HEK293T (cell line): ENCODE data around the gene RRBP1.

Experiments used
- CTCF ChIA-PET: fragments of 350-600 bp; formaldehyde crosslinking; extraction: SDS; loops from one replicate; lab custom pipeline; 2021; ENCODE audit warnings: antibody characterized with exemption, inconsistent platforms; lab: Yijun Ruan, JAX
- POLR2A ChIA-PET: fragments of 350-600 bp; formaldehyde crosslinking; extraction: SDS; loops from one replicate; lab custom pipeline; 2020; ENCODE audit warnings: antibody characterized with exemption, inconsistent platforms; lab: Yijun Ruan, JAX
- DNase-seq: peaks from one replicate; pipeline ENCODE4 v3.0.0; 2012; ENCODE audit warnings: mixed read lengths; ENCODE audit errors: extremely low spot score
- ARNT ChIP-seq: fragments of 450-650 bp; IDR thresholded peaks from 2 replicates; pipeline ENCODE4 v1.6.1; 2017; ENCODE audit warnings: mild to moderate bottlenecking
- BHLHE40 ChIP-seq: fragments of 450-650 bp; IDR thresholded peaks from 2 replicates; pipeline ENCODE4 v1.6.1; 2016; ENCODE audit warnings: mild to moderate bottlenecking, moderate library complexity, borderline replicate concordance
- CTBP1 ChIP-seq: fragments of 450-650 bp; IDR thresholded peaks from 2 replicates; pipeline ENCODE4 v1.6.1; 2016; ENCODE audit warnings: borderline replicate concordance
- ELF4 ChIP-seq: fragments of 450-650 bp; IDR thresholded peaks from 2 replicates; pipeline ENCODE4 v1.6.1; 2017; ENCODE audit warnings: antibody characterized with exemption
- FOXA1 ChIP-seq: fragments of 450-650 bp; IDR thresholded peaks from 2 replicates; pipeline ENCODE4 v1.6.1; 2016; ENCODE audit warnings: mild to moderate bottlenecking
- FOXK2 ChIP-seq: fragments of 450-650 bp; IDR thresholded peaks from 2 replicates; pipeline ENCODE4 v1.6.1; 2016; ENCODE audit warnings: mild to moderate bottlenecking
- FOXM1 ChIP-seq: fragments of 450-650 bp; IDR thresholded peaks from 2 replicates; pipeline ENCODE4 v1.6.1; 2017; ENCODE audit warnings: mild to moderate bottlenecking, borderline replicate concordance
- HDGF ChIP-seq: fragments of 450-650 bp; IDR thresholded peaks from 2 replicates; pipeline ENCODE4 v1.6.1; 2017; ENCODE audit warnings: antibody characterized with exemption, borderline replicate concordance
- L3MBTL2 ChIP-seq: fragments of 450-650 bp; conservative IDR thresholded peaks from 2 replicates; pipeline ENCODE4 v1.6.1; 2016; ENCODE audit warnings: mild to moderate bottlenecking
- LEF1 ChIP-seq: fragments of 450-650 bp; IDR thresholded peaks from 2 replicates; pipeline ENCODE4 v1.6.1; 2017; ENCODE audit warnings: mild to moderate bottlenecking, borderline replicate concordance
- NFRKB ChIP-seq: fragments of 450-650 bp; IDR thresholded peaks from 2 replicates; pipeline ENCODE4 v1.6.1; 2016; ENCODE audit warnings: mild to moderate bottlenecking, moderate library complexity
- SP1 ChIP-seq: fragments of 450-650 bp; IDR thresholded peaks from 2 replicates; pipeline ENCODE4 v1.6.1; 2017
- SUZ12 ChIP-seq: fragments of 450-650 bp; IDR thresholded peaks from 2 replicates; pipeline ENCODE4 v1.6.1; 2016; ENCODE audit warnings: mild to moderate bottlenecking
- TARDBP ChIP-seq: fragments of 450-650 bp; IDR thresholded peaks from 2 replicates; pipeline ENCODE4 v1.6.1; 2016
- ZNF384 ChIP-seq: fragments of 450-650 bp; IDR thresholded peaks from 2 replicates; pipeline ENCODE4 v1.6.1; 2016
- TF ChIP-seq, protein P1 (sequence below): fragments of 450-650 bp; IDR thresholded peaks from 2 replicates; pipeline ENCODE4 v1.6.1; 2016

RRBP1 gene

DNA sequence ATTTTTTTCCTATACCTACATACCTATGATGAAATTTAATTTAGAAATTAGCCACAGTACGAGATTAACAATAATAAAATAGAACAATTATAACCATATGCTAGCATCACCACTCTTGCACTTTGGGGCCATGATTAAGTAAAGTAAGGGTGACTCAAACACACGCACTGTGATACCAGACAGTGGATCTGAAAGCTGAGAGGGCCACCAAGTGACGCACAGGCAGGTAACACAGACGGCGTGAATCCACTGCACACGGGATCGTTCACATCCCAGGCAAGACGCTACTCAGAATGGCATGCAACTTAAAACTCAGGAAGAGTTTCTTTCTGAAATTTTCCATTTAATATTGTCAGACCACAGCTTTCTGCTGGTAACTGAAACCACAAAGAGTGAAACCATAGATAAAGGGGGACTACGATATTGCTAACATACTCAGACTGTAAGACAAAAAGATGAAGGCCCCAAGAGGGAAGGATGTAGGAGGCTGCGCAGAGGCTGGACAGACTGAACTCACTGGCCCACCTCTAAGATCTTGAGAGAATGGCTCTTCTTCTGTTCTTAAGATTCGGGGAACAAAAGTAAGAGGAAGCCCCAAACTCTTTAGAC is 17.9 kb downstream of the RRBP1 start:
- ChIA-PET POLR2A (no interaction called here), CTCF (interaction anchor here (0.8 kb wide), 1 partner anchor 18 kb away, joined by 3 read pairs; the partner anchor contains the start of gene RRBP1)
- TF ChIP-seq HDGF (no peak), CTBP1 (no peak), ELF4 (no peak), NFRKB (no peak), FOXK2 (no peak), ZNF384 (no peak), FOXA1 (no peak), FOXM1 (no peak), SP1 (no peak), SUZ12 (no peak), ARNT (no peak)
- TF ChIP-seq, protein P1, sequence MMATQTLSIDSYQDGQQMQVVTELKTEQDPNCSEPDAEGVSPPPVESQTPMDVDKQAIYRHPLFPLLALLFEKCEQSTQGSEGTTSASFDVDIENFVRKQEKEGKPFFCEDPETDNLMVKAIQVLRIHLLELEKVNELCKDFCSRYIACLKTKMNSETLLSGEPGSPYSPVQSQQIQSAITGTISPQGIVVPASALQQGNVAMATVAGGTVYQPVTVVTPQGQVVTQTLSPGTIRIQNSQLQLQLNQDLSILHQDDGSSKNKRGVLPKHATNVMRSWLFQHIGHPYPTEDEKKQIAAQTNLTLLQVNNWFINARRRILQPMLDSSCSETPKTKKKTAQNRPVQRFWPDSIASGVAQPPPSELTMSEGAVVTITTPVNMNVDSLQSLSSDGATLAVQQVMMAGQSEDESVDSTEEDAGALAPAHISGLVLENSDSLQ = no peak
- DNase-seq = no peak

DNA sequence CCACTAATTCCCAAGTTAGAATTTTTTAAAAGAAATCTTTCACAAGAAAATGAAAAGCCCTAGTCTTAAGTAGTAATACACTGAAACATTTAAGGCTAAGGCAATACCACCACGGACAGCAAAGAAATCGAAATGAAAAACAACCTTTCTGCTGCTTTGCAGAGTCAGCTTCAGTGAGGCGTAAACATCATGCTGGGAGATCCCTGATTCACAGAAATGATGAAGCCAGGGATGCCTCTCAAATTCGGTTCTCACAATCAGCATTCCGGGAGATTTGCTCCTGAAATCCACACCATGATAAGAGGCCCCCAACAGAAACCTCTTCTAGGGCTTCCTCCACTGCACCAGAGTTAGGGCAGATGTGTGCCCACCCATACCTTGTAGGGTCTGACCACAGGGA is 18.6 kb downstream of the RRBP1 start:
- no peak for TF ChIP-seq HDGF
- no peak for TF ChIP-seq CTBP1
- no peak for TF ChIP-seq L3MBTL2
- TF ChIP-seq TARDBP = no peak
- TF ChIP-seq SP1 = no peak
- no peak for TF ChIP-seq ELF4
- no peak for TF ChIP-seq FOXA1
- TF ChIP-seq FOXM1 = no peak
- no peak for TF ChIP-seq ARNT
- no peak for TF ChIP-seq LEF1
- TF ChIP-seq NFRKB = no peak
- TF ChIP-seq, protein P1 = no peak
- no peak for TF ChIP-seq BHLHE40
- no peak for TF ChIP-seq ZNF384
- no peak for TF ChIP-seq FOXK2
- no peak for TF ChIP-seq SUZ12
- ChIA-PET POLR2A (no interaction called here), CTCF (no interaction called here)
- DNase-seq = no peak

DNA sequence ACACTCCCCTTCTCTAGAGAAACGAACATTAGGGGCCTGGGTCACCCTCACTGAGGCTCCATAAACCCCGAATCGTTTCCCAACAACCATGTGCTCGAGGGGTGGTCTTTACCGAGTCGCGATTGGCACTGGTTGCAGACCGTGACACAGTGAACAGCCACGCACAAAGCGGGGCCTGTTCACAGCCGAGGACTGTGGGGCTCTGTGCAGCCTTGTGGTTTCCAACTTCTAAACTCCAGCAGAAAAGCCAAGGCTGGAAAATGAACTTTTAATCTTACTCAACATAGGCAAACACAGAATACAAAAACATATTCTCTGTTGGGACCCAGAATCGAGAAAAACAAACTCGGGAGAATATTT is 19.0 kb downstream of the RRBP1 start:
- POLR2A ChIA-PET = no interaction called here
- CTCF ChIA-PET = no interaction called here
- TF ChIP-seq FOXK2 = no peak
- no peak for DNase-seq

DNA sequence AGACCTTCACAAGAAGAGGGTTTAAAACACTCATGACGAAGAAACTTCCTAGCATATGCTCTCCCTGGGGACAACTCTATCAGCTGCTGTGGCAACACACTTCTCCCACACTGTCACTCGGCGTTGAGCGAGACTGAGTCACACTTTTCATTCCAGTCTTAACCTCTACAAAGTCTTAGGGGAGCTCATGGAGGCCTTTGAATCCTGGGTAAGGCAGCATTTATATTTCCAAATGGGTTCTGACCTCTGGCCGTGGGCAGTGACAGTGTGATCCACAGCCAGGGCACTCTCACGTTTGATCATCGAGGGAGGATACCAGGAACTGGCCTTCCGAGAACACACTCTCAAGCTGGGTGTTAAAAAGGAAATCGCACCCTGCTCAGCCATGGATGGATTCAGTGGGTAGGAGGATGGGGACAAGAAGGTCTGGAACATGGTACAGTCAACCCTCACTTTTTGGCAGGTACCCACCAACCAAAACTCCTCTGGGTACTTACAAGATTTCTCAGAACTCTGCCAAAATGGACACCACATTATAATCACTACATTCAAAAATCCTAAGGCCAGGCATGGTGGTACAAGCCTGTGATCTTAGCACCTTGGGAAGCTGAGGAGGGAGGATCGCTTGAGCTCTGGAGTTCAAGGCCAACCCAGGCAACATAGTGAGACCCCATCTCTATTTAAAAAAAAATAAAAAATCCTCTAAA is 19.6 kb downstream of the RRBP1 start:
- DNase-seq = no peak
- POLR2A ChIA-PET = no interaction called here
- TF ChIP-seq SUZ12 (no peak), SP1 (no peak), BHLHE40 (no peak), ELF4 (no peak), LEF1 (no peak)
- TF ChIP-seq, protein P1 = no peak
- CTCF ChIA-PET = interaction anchor here (1.0 kb wide), 1 partner anchor 276 kb away, joined by 3 read pairs; no protein-coding TSS in a partner anchor

DNA sequence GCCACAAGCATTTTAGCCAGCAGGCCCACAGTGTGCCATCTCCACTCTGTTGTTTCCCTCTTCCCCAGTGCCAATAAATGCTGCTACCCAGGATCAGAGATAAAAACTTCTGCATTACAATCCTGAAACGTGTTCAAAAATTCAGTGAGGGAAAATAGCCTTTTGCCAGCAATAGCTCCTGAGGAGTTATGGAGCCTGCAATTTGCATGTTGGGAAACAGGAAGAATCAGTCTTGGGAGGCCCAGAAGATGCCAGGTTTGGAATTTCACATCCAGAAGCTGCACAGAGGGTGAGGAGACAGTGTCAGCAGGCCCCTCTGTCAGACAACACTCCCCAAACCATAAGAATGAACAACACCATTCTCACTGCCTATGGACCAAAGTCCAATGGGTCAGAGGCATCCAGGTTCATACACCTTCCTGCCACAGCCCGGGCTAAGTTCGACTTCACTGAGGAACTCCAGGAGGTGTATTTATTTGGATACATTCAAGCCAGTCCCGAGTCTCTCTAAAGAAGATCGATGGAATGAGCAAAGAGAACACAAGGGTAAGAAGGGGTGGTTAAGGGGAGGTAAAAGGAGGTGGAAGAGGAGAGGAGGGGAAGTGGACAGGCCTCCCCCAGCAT is 20.8 kb downstream of the RRBP1 start:
- ChIA-PET POLR2A (no interaction called here), CTCF (interaction anchor here (0.6 kb wide), 1 partner anchor 602 kb away, joined by 4 read pairs; no protein-coding TSS in a partner anchor)
- DNase-seq = no peak
- TF ChIP-seq SUZ12 = no peak
- TF ChIP-seq SP1 = no peak
- no peak for TF ChIP-seq LEF1
- no peak for TF ChIP-seq CTBP1
- no peak for TF ChIP-seq ARNT
- TF ChIP-seq TARDBP = no peak
- no peak for TF ChIP-seq ELF4
- TF ChIP-seq HDGF = no peak
- TF ChIP-seq, protein P1 = no peak
- no peak for TF ChIP-seq NFRKB
- no peak for TF ChIP-seq ZNF384
- no peak for TF ChIP-seq FOXA1
- TF ChIP-seq BHLHE40 = no peak
- no peak for TF ChIP-seq FOXM1
